PC-3 (cell line): Measurements from ENCODE around the gene ERBB2.

ENCODE experiments used
- CTCF ChIP-seq: fragments of 300-600 bp; sonication (generic); conservative IDR thresholded peaks from 2 replicates; pipeline ENCODE4 v1.5.1; 2017; ENCODE audit warnings: antibody characterized with exemption, low read depth, mild to moderate bottlenecking, low read length
- EZH2 ChIP-seq: fragments of 300-600 bp; sonication (generic); IDR thresholded peaks from one replicate; pipeline ENCODE4 v1.6.1; 2017; ENCODE audit warnings: antibody characterized with exemption, mild to moderate bottlenecking, low read length; ENCODE audit not compliant: unreplicated experiment
- EZH2phosphoT487 ChIP-seq: fragments of 300-600 bp; sonication (generic); IDR thresholded peaks from 2 replicates; pipeline ENCODE4 v1.6.1; 2018; ENCODE audit warnings: mild to moderate bottlenecking, antibody characterized with exemption, low read length, borderline replicate concordance

- no peak for TF ChIP-seq CTCF
- no peak for TF ChIP-seq EZH2
- no peak for TF ChIP-seq EZH2phosphoT487
Measured at GRCh38 chr17:39715375-39716072, 15.7 kb downstream of the ERBB2 start.
